Keratinocyte (primary cell): Measurements from ENCODE around the gene FAM114A1. TPM values are rescaled to one million over a fixed set of nuclear protein-coding genes. Genes with fewer than 3 reads are reported as not detected.

Experiments used
- DNase-seq: peaks from one replicate; pipeline ENCODE4 v3.0.0-alpha.2; 2011; ENCODE audit warnings: low read depth, missing footprints, low spot score
- FAIRE-seq: peaks from 2 replicates; lab custom pipeline; 2011; peaks lifted over from hg19 to GRCh38; lab: Jason Lieb, UNC
- H2AFZ ChIP-seq: 2 replicates; pipeline ENCODE4 v1.6.0; 2012; ENCODE audit warnings: low read length, control low read depth, inconsistent platforms; ENCODE audit not compliant: control insufficient read depth
- H3K27ac ChIP-seq: 2 replicates; pipeline ENCODE4 v1.5.1; 2011; ENCODE audit warnings: low read length; ENCODE audit not compliant: control insufficient read depth, insufficient read depth
- H3K27me3 ChIP-seq: 3 replicates; pipeline ENCODE4 v1.6.0; 2011; ENCODE audit warnings: low read length; ENCODE audit not compliant: control insufficient read depth, insufficient read depth; ENCODE audit errors: extremely low read depth
- H3K36me3 ChIP-seq, 2 experiments: 2 replicates in 1 of 2; 3 replicates in 1 of 2; pipeline ENCODE4 v1.5.1; 2011; ENCODE audit warnings: low read length in 2 of 2, mild to moderate bottlenecking in 1 of 2; ENCODE audit not compliant: control insufficient read depth in 2 of 2, insufficient read depth in 2 of 2; ENCODE audit errors: extremely low read depth in 1 of 2
- H3K4me1 ChIP-seq: 3 replicates; pipeline ENCODE4 v1.5.1; 2011; ENCODE audit warnings: low read length; ENCODE audit not compliant: control insufficient read depth, insufficient read depth; ENCODE audit errors: extremely low read depth
- H3K4me2 ChIP-seq: 3 replicates; pipeline ENCODE4 v1.6.0; 2011; ENCODE audit warnings: low read depth, low read length; ENCODE audit not compliant: control insufficient read depth, insufficient read depth; ENCODE audit errors: extremely low read depth
- H3K4me3 ChIP-seq, 3 experiments: fragments of 200-600 bp in 1 of 3; sonication (generic) in 1 of 3; 2 replicates in 2 of 3; 3 replicates in 1 of 3; pipeline ENCODE4 v1.5.1; 2011 to 2016; ENCODE audit warnings: low read length in 3 of 3, mild to moderate bottlenecking in 3 of 3, control low read depth in 2 of 3, inconsistent platforms in 1 of 3, low read depth in 1 of 3, mixed read lengths in 1 of 3, mixed run types in 1 of 3, moderate library complexity in 1 of 3; ENCODE audit not compliant: control insufficient read depth in 2 of 3, insufficient read depth in 2 of 3; ENCODE audit errors: extremely low read depth in 1 of 3
- H3K79me2 ChIP-seq: 2 replicates; pipeline ENCODE4 v1.6.0; 2012; ENCODE audit warnings: low read length; ENCODE audit not compliant: control insufficient read depth, insufficient read depth
- H3K9ac ChIP-seq: 3 replicates; pipeline ENCODE4 v1.6.0; 2011; ENCODE audit warnings: low read length; ENCODE audit not compliant: control insufficient read depth, insufficient read depth; ENCODE audit errors: extremely low read depth
- H3K9me1 ChIP-seq: 3 replicates; pipeline ENCODE4 v1.6.0; 2011; ENCODE audit warnings: low read length; ENCODE audit not compliant: control insufficient read depth, insufficient read depth; ENCODE audit errors: extremely low read depth
- H3K9me3 ChIP-seq: 2 replicates; pipeline ENCODE4 v1.5.1; 2012; ENCODE audit warnings: low read depth, low read length; ENCODE audit not compliant: control insufficient read depth
- H4K20me1 ChIP-seq: 3 replicates; pipeline ENCODE4 v1.6.0; 2011; ENCODE audit warnings: low read length; ENCODE audit not compliant: control insufficient read depth, insufficient read depth; ENCODE audit errors: extremely low read depth
- EZH2 ChIP-seq: IDR thresholded peaks from one replicate; pipeline ENCODE4 v1.6.1; 2012; ENCODE audit warnings: inconsistent platforms, mild to moderate bottlenecking, low read length, moderate library complexity
- dilution Hi-C: fragments of 300-500 bp; cut with MboI; formaldehyde crosslinking; loops from one replicate; pipeline ENCODE4 v1.7.0; 2020; ENCODE audit warnings: low sequenced_read_pairs; ENCODE audit not compliant: extremely low pct_ligation_motif_present
- polyA plus RNA-seq, 5 experiments: library from polyadenylated mRNA; depleted of rRNA in 3 of 5; stranded (reverse) in 3 of 5; stranded (forward) in 1 of 5; unstranded in 1 of 5; fragments of >200 nt; gene quantifications; 1 replicate in 1 of 5; 2 replicates in 3 of 5; 3 replicates in 1 of 5; pipeline versions ENCODE4 v1.2.1 to v1.2.3, GENCODE V29; 2011 to 2012; ENCODE audit warnings: missing spikeins in 2 of 5, low read depth in 1 of 5, low replicate concordance in 1 of 5
- TF ChIP-seq, protein P1 (sequence below), 3 experiments: IDR thresholded peaks in 1 of 3; conservative IDR thresholded peaks in 1 of 3; optimal IDR thresholded peaks in 1 of 3; 2 replicates in 2 of 3; 3 replicates in 1 of 3; pipeline versions ENCODE3 to v1.5.1; 2011; ENCODE audit warnings: low read length in 3 of 3, mild to moderate bottlenecking in 3 of 3, moderate library complexity in 2 of 3, control low read depth in 1 of 3, inconsistent platforms in 1 of 3; ENCODE audit not compliant: insufficient read depth in 2 of 3; ENCODE audit errors: extremely low read depth in 1 of 3

Gene FAM114A1
- polyA plus RNA-seq, 1 donor (not counting 4 experiments of a cell fraction or from before 2014, with no cell fraction given), result 47.2 TPM

DNA sequence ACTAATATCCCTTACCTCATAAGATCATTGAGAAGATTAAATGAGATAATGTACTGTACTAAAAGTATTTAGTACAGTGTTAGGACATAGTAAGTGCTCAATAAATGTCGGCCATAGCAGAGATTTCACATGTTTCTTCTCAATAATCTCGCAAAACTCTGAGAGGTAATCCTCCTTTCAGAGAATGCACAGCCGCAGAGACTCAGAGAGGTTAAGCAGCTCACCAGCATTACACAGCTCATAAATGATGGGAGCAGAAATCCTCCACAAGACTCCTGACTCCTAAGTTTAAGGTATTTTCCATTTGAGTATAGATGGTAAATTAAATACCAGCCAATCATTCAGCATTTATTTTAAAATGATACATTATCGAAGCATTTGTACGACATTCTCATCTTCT, 34.6 kb downstream of the FAM114A1 start:
- no peak overlapping the region for H3K4me3 ChIP-seq
- DNase-seq (no peak), FAIRE-seq (no peak)
- peaks cover 5 to 6% of the 10 kb centered on the region in 2 experiments for H3K36me3 ChIP-seq
- H4K20me1 ChIP-seq, result no peaks in the 10 kb centered on the region
- H3K4me1 ChIP-seq, result no peaks in the 10 kb centered on the region
- no peaks in the 10 kb centered on the region for H3K27me3 ChIP-seq
- no peaks in the 10 kb centered on the region for H3K79me2 ChIP-seq
- H2AFZ ChIP-seq, result no peak overlapping the region
- no peak overlapping the region for H3K9ac ChIP-seq
- H3K9me3 ChIP-seq, result no peaks in the 10 kb centered on the region
- no peak overlapping the region for H3K27ac ChIP-seq
- dilution Hi-C loops, result no loop called here
- no peaks in the 10 kb centered on the region for H3K9me1 ChIP-seq
- no peak overlapping the region for H3K4me2 ChIP-seq
- TF ChIP-seq, protein P1, sequence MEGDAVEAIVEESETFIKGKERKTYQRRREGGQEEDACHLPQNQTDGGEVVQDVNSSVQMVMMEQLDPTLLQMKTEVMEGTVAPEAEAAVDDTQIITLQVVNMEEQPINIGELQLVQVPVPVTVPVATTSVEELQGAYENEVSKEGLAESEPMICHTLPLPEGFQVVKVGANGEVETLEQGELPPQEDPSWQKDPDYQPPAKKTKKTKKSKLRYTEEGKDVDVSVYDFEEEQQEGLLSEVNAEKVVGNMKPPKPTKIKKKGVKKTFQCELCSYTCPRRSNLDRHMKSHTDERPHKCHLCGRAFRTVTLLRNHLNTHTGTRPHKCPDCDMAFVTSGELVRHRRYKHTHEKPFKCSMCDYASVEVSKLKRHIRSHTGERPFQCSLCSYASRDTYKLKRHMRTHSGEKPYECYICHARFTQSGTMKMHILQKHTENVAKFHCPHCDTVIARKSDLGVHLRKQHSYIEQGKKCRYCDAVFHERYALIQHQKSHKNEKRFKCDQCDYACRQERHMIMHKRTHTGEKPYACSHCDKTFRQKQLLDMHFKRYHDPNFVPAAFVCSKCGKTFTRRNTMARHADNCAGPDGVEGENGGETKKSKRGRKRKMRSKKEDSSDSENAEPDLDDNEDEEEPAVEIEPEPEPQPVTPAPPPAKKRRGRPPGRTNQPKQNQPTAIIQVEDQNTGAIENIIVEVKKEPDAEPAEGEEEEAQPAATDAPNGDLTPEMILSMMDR (optimal IDR thresholded peaks at IDR 0.05 in 1 of 3, IDR thresholded peaks at IDR 0.05 in 1 of 3, conservative IDR thresholded peaks at IDR 0.05 in 1 of 3; ENCODE audit: extremely low read depth in 1 of 3, insufficient read depth in 2 of 3, low read length in 3 of 3), result no peak
- TF ChIP-seq EZH2, result no peak

DNA sequence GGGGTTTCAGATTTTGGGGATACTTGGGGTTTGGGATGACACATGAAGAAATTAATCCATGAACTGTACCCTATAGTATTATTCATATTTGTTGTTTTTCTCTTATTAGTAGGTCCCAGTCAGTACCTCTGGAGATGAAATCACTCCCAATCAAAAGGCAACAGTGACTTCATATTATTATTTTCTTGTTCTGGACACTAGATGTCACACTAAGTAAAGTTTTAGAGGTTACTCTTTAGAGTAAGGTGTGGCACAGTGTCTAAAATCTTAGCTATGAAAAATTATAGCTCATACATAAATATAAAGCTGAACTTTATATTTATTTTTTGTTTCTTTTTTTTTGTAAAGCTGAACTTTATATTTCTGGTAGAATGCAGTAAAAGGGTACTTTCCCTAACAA, 35.1 kb downstream of the FAM114A1 start:
- H3K27me3 ChIP-seq, result no peaks in the 10 kb centered on the region
- no peaks in the 10 kb centered on the region for H4K20me1 ChIP-seq
- H3K9me1 ChIP-seq, result no peaks in the 10 kb centered on the region
- no peak overlapping the region for H3K4me3 ChIP-seq
- H3K4me2 ChIP-seq, result no peak overlapping the region
- no peak for FAIRE-seq
- H3K4me1 ChIP-seq, result no peaks in the 10 kb centered on the region
- H3K36me3 ChIP-seq, result peaks cover 5 to 6% of the 10 kb centered on the region in 2 experiments
- no peak overlapping the region for H2AFZ ChIP-seq
- no peak overlapping the region for H3K9ac ChIP-seq
- TF ChIP-seq EZH2, result no peak
- TF ChIP-seq, protein P1 (optimal IDR thresholded peaks at IDR 0.05 in 1 of 3, IDR thresholded peaks at IDR 0.05 in 1 of 3, conservative IDR thresholded peaks at IDR 0.05 in 1 of 3; ENCODE audit: extremely low read depth in 1 of 3, insufficient read depth in 2 of 3, low read length in 3 of 3), result peak in 1 of 3 experiments; percentile 25
- no peaks in the 10 kb centered on the region for H3K79me2 ChIP-seq
- H3K27ac ChIP-seq, result no peak overlapping the region
- dilution Hi-C loops, result no loop called here
- DNase-seq, result no peak
- no peaks in the 10 kb centered on the region for H3K9me3 ChIP-seq
